DMS 273 treated with DMSO at 0.1 percent for 48 hours (cell line): ENCODE results near the gene ZC3H12A.

Experiments used
- DNase-seq: peaks from one replicate; lab custom pipeline; 2025; lab: John Stamatoyannopoulos, UW

Gene ZC3H12A

GRCh38 chr1:37455516-37455915 is 18.9 kb upstream of the ZC3H12A start:
- no peak for DNase-seq

GRCh38 chr1:37456614-37457013 is 17.8 kb upstream of the ZC3H12A start:
- DNase-seq: no peak

GRCh38 chr1:37458551-37458950 is 15.8 kb upstream of the ZC3H12A start:
- no peak for DNase-seq

GRCh38 chr1:37461698-37462436 is 12.5 kb upstream of the ZC3H12A start:
- no peak for DNase-seq

GRCh38 chr1:37464443-37464842 is 9.9 kb upstream of the ZC3H12A start:
- DNase-seq: no peak

GRCh38 chr1:37465593-37466517 is 8.5 kb upstream of the ZC3H12A start:
- no peak for DNase-seq

- no peak for DNase-seq
These were observed 6.3 kb upstream of the ZC3H12A start for GRCh38 chr1:37468037-37468436.

GRCh38 chr1:37469386-37469785 is 5.0 kb upstream of the ZC3H12A start:
- no peak for DNase-seq

GRCh38 chr1:37471345-37472231 is 2.8 kb upstream of the ZC3H12A start:
- peak; percentile 66 for DNase-seq

- no peak for DNase-seq
These were observed 2.1 kb upstream of the ZC3H12A start for GRCh38 chr1:37472281-37472680.

GRCh38 chr1:37472994-37473393 is 1.4 kb upstream of the ZC3H12A start:
- no peak for DNase-seq

GRCh38 chr1:37473431-37474045 is 842 bp upstream of the ZC3H12A start:
- DNase-seq: no peak

- DNase-seq: no peak
These were observed 458 bp downstream of the ZC3H12A start for GRCh38 chr1:37474697-37475379.

- DNase-seq: no peak
These were observed 1.2 kb downstream of the ZC3H12A start for GRCh38 chr1:37475380-37476086.

- no peak for DNase-seq
These were observed 1.7 kb downstream of the ZC3H12A start for GRCh38 chr1:37476087-37476452.

GRCh38 chr1:37476460-37477197 is 2.2 kb downstream of the ZC3H12A start:
- peak; percentile 53 for DNase-seq

GRCh38 chr1:37477198-37477931 is 3.0 kb downstream of the ZC3H12A start:
- DNase-seq: no peak

- no peak for DNase-seq
These were observed 3.6 kb downstream of the ZC3H12A start for GRCh38 chr1:37477946-37478345.

- DNase-seq: no peak
These were observed 4.1 kb downstream of the ZC3H12A start for GRCh38 chr1:37478451-37478881.
